Peyer's patch (tissue), 4 donors: Measurements from ENCODE around the gene SMOC1. TPM values are rescaled to one million over a fixed set of nuclear protein-coding genes. Genes with fewer than 3 reads are reported as not detected.

Experiments used
- DNase-seq, 3 donors: peaks; one replicate each; pipeline ENCODE4 v3.0.0-alpha.2; 2017 to 2019
- H3K27ac ChIP-seq, 4 donors: fragments of 200-600 bp; sonication (generic); one replicate each; pipeline ENCODE4 v1.5.1; 2016 to 2019
- H3K27me3 ChIP-seq, 2 donors: fragments of 200-600 bp; sonication (generic); one replicate each; pipeline ENCODE4 v1.5.1; 2019
- H3K36me3 ChIP-seq, 3 donors: fragments of 200-600 bp; sonication (generic); one replicate each; pipeline ENCODE4 v1.5.1; 2016 to 2019
- H3K4me1 ChIP-seq, 4 donors: fragments of 200-600 bp; sonication (generic); one replicate each; pipeline ENCODE4 v1.5.1; 2016 to 2019
- H3K4me3 ChIP-seq, 4 donors: fragments of 200-600 bp; sonication (generic); 1 replicate in 3 of 4; 2 replicates in 1 of 4; pipeline ENCODE4 v1.5.1; 2016 to 2019; ENCODE audit warnings: mild to moderate bottlenecking in 1 of 4
- H3K9me3 ChIP-seq, 4 donors: fragments of 200-600 bp; sonication (generic); one replicate each; pipeline ENCODE4 v1.5.1; 2016 to 2019; ENCODE audit warnings: mild to moderate bottlenecking in 1 of 4
- CTCF ChIP-seq, 6 experiments: fragments of 450-650 bp in 4 of 6; fragments of 200-600 bp in 2 of 6; sonication (generic) in 1 of 6; IDR thresholded peaks; one replicate each; pipeline ENCODE4 v1.5.1; 2017 to 2019; ENCODE audit warnings: antibody characterized with exemption in 6 of 6, mild to moderate bottlenecking in 3 of 6, moderate library complexity in 1 of 6
- POLR2A ChIP-seq, 2 donors: fragments of 450-650 bp; IDR thresholded peaks; one replicate each; pipeline ENCODE4 v1.5.1; 2017; ENCODE audit warnings: antibody characterized with exemption in 2 of 2, mild to moderate bottlenecking in 2 of 2, moderate library complexity in 2 of 2
- total RNA-seq, 4 donors: library from RNA; depleted of rRNA; stranded (reverse); fragments of >200 nt; gene quantifications; one replicate each; pipeline ENCODE4 v1.1.0, GENCODE V29; 2016

The SMOC1 gene
- total RNA-seq, 4 donors from 2014 or later, result 0.35 to 0.54 (median 0.38) TPM; not detected in 1

GRCh38 chr14:69850086-69850735 lies 29.0 kb upstream of the SMOC1 start:
- no peak for TF ChIP-seq CTCF (IDR thresholded peaks at IDR 0.05)
- no peak for TF ChIP-seq POLR2A (IDR thresholded peaks at IDR 0.05)
- no peak for DNase-seq

GRCh38 chr14:69850736-69851112 lies 28.5 kb upstream of the SMOC1 start:
- H3K36me3 ChIP-seq, result no peaks in the 10 kb centered on the region
- no peaks in the 10 kb centered on the region for H3K4me1 ChIP-seq
- H3K27ac ChIP-seq, result no peak overlapping the region
- H3K4me3 ChIP-seq, result no peak overlapping the region
- H3K27me3 ChIP-seq, result no peaks in the 10 kb centered on the region
- no peak for DNase-seq
- no peak for TF ChIP-seq POLR2A (IDR thresholded peaks at IDR 0.05)
- TF ChIP-seq CTCF (IDR thresholded peaks at IDR 0.05), result no peak
- no peaks in the 10 kb centered on the region for H3K9me3 ChIP-seq

More at GRCh38 chr14:69850086-69850735, 29.0 kb upstream of the SMOC1 start:
- H3K4me3 ChIP-seq, result no peak overlapping the region
- H3K27ac ChIP-seq, result no peak overlapping the region
- H3K9me3 ChIP-seq, result no peaks in the 10 kb centered on the region
- H3K4me1 ChIP-seq, result no peaks in the 10 kb centered on the region
- H3K36me3 ChIP-seq, result no peaks in the 10 kb centered on the region
- H3K27me3 ChIP-seq, result no peaks in the 10 kb centered on the region

GRCh38 chr14:69852531-69853321 lies 26.5 kb upstream of the SMOC1 start:
- no peak overlapping the region for H3K4me3 ChIP-seq
- H3K27ac ChIP-seq, result no peak overlapping the region
- no peak for TF ChIP-seq POLR2A (IDR thresholded peaks at IDR 0.05)
- TF ChIP-seq CTCF (IDR thresholded peaks at IDR 0.05), result no peak
- H3K4me1 ChIP-seq, result no peaks in the 10 kb centered on the region
- no peaks in the 10 kb centered on the region for H3K9me3 ChIP-seq
- no peak for DNase-seq
- no peaks in the 10 kb centered on the region for H3K27me3 ChIP-seq
- no peaks in the 10 kb centered on the region for H3K36me3 ChIP-seq

- TF ChIP-seq POLR2A (IDR thresholded peaks at IDR 0.05), result no peak
- TF ChIP-seq CTCF (IDR thresholded peaks at IDR 0.05), result no peak
- no peak overlapping the region for H3K4me3 ChIP-seq
- DNase-seq, result no peak
Measured at GRCh38 chr14:69853774-69854173, 25.4 kb upstream of the SMOC1 start.

GRCh38 chr14:69854598-69854997 lies 24.6 kb upstream of the SMOC1 start:
- no peaks in the 10 kb centered on the region for H3K9me3 ChIP-seq
- H3K27ac ChIP-seq, result no peak overlapping the region
- no peak overlapping the region for H3K4me3 ChIP-seq
- no peaks in the 10 kb centered on the region for H3K36me3 ChIP-seq
- TF ChIP-seq CTCF (IDR thresholded peaks at IDR 0.05), result no peak
- TF ChIP-seq POLR2A (IDR thresholded peaks at IDR 0.05), result no peak
- H3K4me1 ChIP-seq, result no peaks in the 10 kb centered on the region
- DNase-seq, result no peak
- H3K27me3 ChIP-seq, result no peaks in the 10 kb centered on the region

More at GRCh38 chr14:69853774-69854173, 25.4 kb upstream of the SMOC1 start:
- no peaks in the 10 kb centered on the region for H3K27me3 ChIP-seq
- H3K27ac ChIP-seq, result no peak overlapping the region
- H3K9me3 ChIP-seq, result no peaks in the 10 kb centered on the region
- no peaks in the 10 kb centered on the region for H3K36me3 ChIP-seq
- H3K4me1 ChIP-seq, result no peaks in the 10 kb centered on the region
